Panc1 (cell line): ENCODE data around the gene ARRDC2.

ENCODE experiments used
- CTCF ChIP-seq: fragments of 450-650 bp; IDR thresholded peaks from 2 replicates; pipeline ENCODE4 v1.5.1; 2017; ENCODE audit warnings: mild to moderate bottlenecking
- POLR2AphosphoS5 ChIP-seq: IDR thresholded peaks from 2 replicates; pipeline ENCODE4 v1.6.1; 2012; ENCODE audit warnings: mild to moderate bottlenecking, low read depth, low read length, moderate library complexity
- SIN3A ChIP-seq: IDR thresholded peaks from 2 replicates; pipeline ENCODE4 v1.6.1; 2012; ENCODE audit warnings: low read depth, mild to moderate bottlenecking, low read length, moderate library complexity, borderline replicate concordance; ENCODE audit not compliant: insufficient read depth

GRCh38 chr19:18000915-18001776, 6.8 kb upstream of the ARRDC2 start:
- no peak for TF ChIP-seq CTCF
- TF ChIP-seq POLR2AphosphoS5 = peak; percentile 74
- no peak for TF ChIP-seq SIN3A
